HG03135 (cell line): ENCODE results near the gene SH3RF3.
"Not testable (repeated sequence)": the region's sequence is repeated elsewhere in the genome, so short reads cannot be mapped to it uniquely, and the experiment has no call there.

Experiments
- ATAC-seq: cut with Tn5 transposase; IDR thresholded peaks from one replicate; pipeline ENCODE4 v1.9.1; 2021; ENCODE audit warnings: mild to moderate bottlenecking, moderate library complexity; ENCODE audit not compliant: unreplicated experiment

SH3RF3 gene

GRCh38 chr2:109117780-109118179 is 11.2 kb upstream of the SH3RF3 start:
- no peak for ATAC-seq

GRCh38 chr2:109118321-109118720 is 10.7 kb upstream of the SH3RF3 start:
- no peak for ATAC-seq

- ATAC-seq = no peak
Observed at GRCh38 chr2:109120166-109120565, 8.8 kb upstream of the SH3RF3 start.

GRCh38 chr2:109120686-109121085 is 8.3 kb upstream of the SH3RF3 start:
- ATAC-seq = not testable (repeated sequence)

GRCh38 chr2:109123586-109124201 is 5.3 kb upstream of the SH3RF3 start:
- ATAC-seq = no peak

- ATAC-seq = no peak
Observed at GRCh38 chr2:109124982-109125592, 3.9 kb upstream of the SH3RF3 start.

- ATAC-seq = no peak
Observed at GRCh38 chr2:109125593-109126500, 3.2 kb upstream of the SH3RF3 start.

GRCh38 chr2:109126501-109126860 is 2.5 kb upstream of the SH3RF3 start:
- ATAC-seq = no peak

- no peak for ATAC-seq
Observed at GRCh38 chr2:109127556-109127955, 1.4 kb upstream of the SH3RF3 start.

- no peak for ATAC-seq
Observed at GRCh38 chr2:109128048-109128615, 873 bp upstream of the SH3RF3 start.

- ATAC-seq = no peak
Observed at GRCh38 chr2:109129356-109129920, 433 bp downstream of the SH3RF3 start.

GRCh38 chr2:109129921-109130722 is 1.1 kb downstream of the SH3RF3 start:
- ATAC-seq = no peak

GRCh38 chr2:109130723-109130995 is 1.7 kb downstream of the SH3RF3 start:
- ATAC-seq = no peak

GRCh38 chr2:109131777-109132176 is 2.8 kb downstream of the SH3RF3 start:
- ATAC-seq = no peak

- ATAC-seq = no peak
Observed at GRCh38 chr2:109132626-109133025, 3.6 kb downstream of the SH3RF3 start.

- no peak for ATAC-seq
Observed at GRCh38 chr2:109133746-109134145, 4.7 kb downstream of the SH3RF3 start.

- peak; percentile 66 for ATAC-seq
Observed at GRCh38 chr2:109134741-109135358, 5.8 kb downstream of the SH3RF3 start.

- no peak for ATAC-seq
Observed at GRCh38 chr2:109135359-109136197, 6.6 kb downstream of the SH3RF3 start.

GRCh38 chr2:109136542-109136941 is 7.5 kb downstream of the SH3RF3 start:
- ATAC-seq = no peak
